Measurements from ENCODE around the gene TMEM141. TPM values are rescaled to one million over a fixed set of nuclear protein-coding genes. Genes with fewer than 3 reads are reported as not detected.

The TMEM141 gene
- total RNA-seq, 6 experiments from 2014 or later = 46.5 to 105 (median 56.7) TPM

DNA sequence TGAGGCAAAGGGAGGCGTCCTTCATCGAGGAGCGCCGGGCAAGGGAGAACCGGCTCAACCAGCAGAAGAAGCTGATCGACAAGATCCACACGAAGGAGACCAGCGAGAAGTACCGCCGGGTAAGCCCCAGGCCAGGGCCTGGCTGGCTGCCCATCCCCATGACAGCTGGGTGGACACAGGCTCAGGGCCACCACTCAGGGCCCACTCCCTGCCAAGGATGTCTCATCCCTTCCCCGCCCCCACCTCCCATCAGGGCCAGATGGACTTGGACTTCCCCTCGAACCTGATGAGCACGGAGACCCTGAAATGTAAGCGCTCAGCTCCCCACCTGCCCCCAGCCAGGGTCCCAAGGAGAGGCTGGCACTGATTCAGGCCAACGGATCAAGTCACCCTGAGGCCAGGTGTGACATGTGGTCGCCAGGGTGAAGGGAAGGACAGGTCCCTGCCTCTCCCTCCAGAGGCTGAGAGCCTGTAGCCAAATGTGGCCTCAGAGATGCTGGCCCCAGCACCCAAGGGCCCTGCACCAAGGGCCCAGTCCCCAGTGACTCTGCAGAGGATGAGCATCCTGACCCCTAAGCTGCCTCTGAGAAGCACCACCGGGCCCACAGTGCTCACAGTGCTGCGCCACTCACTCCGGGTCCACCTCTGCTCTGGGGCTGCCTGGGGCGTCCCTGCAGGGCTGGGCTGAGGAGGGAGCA lies 13.5 kb downstream of the TMEM141 start:
- Histone ChIP-seq H3K27me3 (no peaks in the 10 kb centered on the region), H3K9me3 (no peaks in the 10 kb centered on the region), H3K4me1 (peaks cover 0 to 26% (median 6%) of the 10 kb centered on the region in 4 donors), H3K36me3 (no peaks in the 10 kb centered on the region), H3K4me3 (no peak overlapping the region), H3K27ac (no peak overlapping the region)
- ATAC-seq (no peak), DNase-seq (peak in 1 of 3 donors; percentile 52)
- 100% methylated on average over 1 of the region's 20 CpGs for WGBS (ENCODE audit: insufficient coverage, low coverage, low lambda C conversion rate, missing lambda C conversion rate)
- intact Hi-C loops (cut with DNase I) = no loop called here
- TF ChIP-seq POLR2A (IDR thresholded peaks at IDR 0.05) = no peak
- no peak for TF ChIP-seq CTCF (IDR thresholded peaks at IDR 0.05)

GRCh38 chr9:136805207-136805740 lies 14.1 kb downstream of the TMEM141 start:
- intact Hi-C loops (cut with DNase I) = no loop called here
- no peak overlapping the region for H3K4me3 ChIP-seq
- H3K27me3 ChIP-seq = no peaks in the 10 kb centered on the region
- H3K27ac ChIP-seq = no peak overlapping the region
- peaks cover 0 to 22% (median 4%) of the 10 kb centered on the region in 4 donors for H3K4me1 ChIP-seq
- no peak for ATAC-seq
- WGBS (ENCODE audit: insufficient coverage, low coverage, low lambda C conversion rate, missing lambda C conversion rate) = 74% methylated on average over 2 of the region's 12 CpGs
- no peak for TF ChIP-seq POLR2A (IDR thresholded peaks at IDR 0.05)
- TF ChIP-seq CTCF (IDR thresholded peaks at IDR 0.05) = no peak
- DNase-seq = peak in 2 of 3 donors; percentile 30 to 43
- no peaks in the 10 kb centered on the region for H3K36me3 ChIP-seq
- H3K9me3 ChIP-seq = no peaks in the 10 kb centered on the region

DNA sequence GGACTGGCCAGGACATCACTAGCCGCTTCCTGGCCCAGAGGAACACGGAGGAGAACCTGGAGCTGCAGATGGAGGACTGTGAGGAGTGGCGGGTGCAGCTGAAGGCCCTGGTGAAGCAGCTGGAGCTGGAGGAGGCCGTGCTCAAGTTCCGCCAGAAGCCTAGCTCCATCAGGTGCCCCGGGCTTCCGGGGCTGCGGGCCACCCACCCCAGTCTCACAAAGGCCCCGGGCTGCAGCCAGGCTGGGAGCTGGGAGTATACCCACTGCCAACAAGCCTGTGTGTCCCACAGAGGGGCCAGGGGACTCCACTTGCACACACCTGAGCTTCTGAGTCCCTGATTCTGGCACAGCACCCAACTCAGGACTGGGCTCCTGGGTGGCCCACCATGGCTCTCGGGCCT lies 14.9 kb downstream of the TMEM141 start:
- intact Hi-C loops (cut with DNase I) = no loop called here
- TF ChIP-seq CTCF (IDR thresholded peaks at IDR 0.05) (no peak), POLR2A (IDR thresholded peaks at IDR 0.05) (no peak)
- no peak overlapping the region for H3K27ac ChIP-seq
- DNase-seq (peak in 2 of 3 donors; percentile 42 to 45), ATAC-seq (no peak)
- 100% methylated on average over 1 of the region's 10 CpGs for WGBS (ENCODE audit: insufficient coverage, low coverage, low lambda C conversion rate, missing lambda C conversion rate)
- no peak overlapping the region for H3K4me3 ChIP-seq
- peaks cover 0 to 2% (median 0%) of the 10 kb centered on the region in 4 donors for H3K36me3 ChIP-seq
- H3K9me3 ChIP-seq = no peaks in the 10 kb centered on the region
- H3K4me1 ChIP-seq = peaks cover 0 to 15% (median 0%) of the 10 kb centered on the region in 4 donors
- no peaks in the 10 kb centered on the region for H3K27me3 ChIP-seq

- Histone ChIP-seq H3K9me3 (no peaks in the 10 kb centered on the region), H3K36me3 (peaks cover 0 to 3% (median 0%) of the 10 kb centered on the region in 4 donors), H3K27ac (peak overlapping the region in 1 of 3 donors; percentile 83), H3K4me1 (peaks cover 0 to 14% (median 0%) of the 10 kb centered on the region in 4 donors), H3K4me3 (peak overlapping the region; percentile 74 to 92 (median 86)), H3K27me3 (no peaks in the 10 kb centered on the region)
- intact Hi-C loops (cut with DNase I) = no loop called here
- ATAC-seq = peak in 1 of 4 donors; percentile 4
- DNase-seq = peak in 2 of 3 donors; percentile 44 to 51
- TF ChIP-seq CTCF (IDR thresholded peaks at IDR 0.05) = no peak
- no peak for TF ChIP-seq POLR2A (IDR thresholded peaks at IDR 0.05)
- 67% methylated on average over 4 of the region's 25 CpGs for WGBS (ENCODE audit: insufficient coverage, low coverage, low lambda C conversion rate, missing lambda C conversion rate)
These were observed 15.6 kb downstream of the TMEM141 start for GRCh38 chr9:136806631-136807201.
